DMS153 (cell line): ENCODE data around the gene URI1.
"Not testable (repeated sequence)": the region's sequence is repeated elsewhere in the genome, so short reads cannot be mapped to it uniquely, and the experiment has no call there.

Experiments
- DNase-seq: peaks from one replicate; lab custom pipeline; 2025; lab: John Stamatoyannopoulos, UW

The URI1 gene

GRCh38 chr19:29942404-29943261 is 594 bp downstream of the URI1 start:
- DNase-seq: no peak

GRCh38 chr19:29943615-29944014 is 1.6 kb downstream of the URI1 start:
- no peak for DNase-seq

GRCh38 chr19:29944390-29945012 is 2.5 kb downstream of the URI1 start:
- no peak for DNase-seq

GRCh38 chr19:29945017-29945416 is 3.0 kb downstream of the URI1 start:
- no peak for DNase-seq

GRCh38 chr19:29945433-29945832 is 3.4 kb downstream of the URI1 start:
- DNase-seq: no peak

GRCh38 chr19:29946645-29947044 is 4.6 kb downstream of the URI1 start:
- no peak for DNase-seq

- no peak for DNase-seq
These were observed 5.8 kb downstream of the URI1 start for GRCh38 chr19:29947871-29948270.

GRCh38 chr19:29948759-29949470 is 6.9 kb downstream of the URI1 start:
- DNase-seq: not testable (repeated sequence)

GRCh38 chr19:29952177-29952576 is 10.1 kb downstream of the URI1 start:
- DNase-seq: no peak

- no peak for DNase-seq
These were observed 10.6 kb downstream of the URI1 start for GRCh38 chr19:29952646-29953045.

GRCh38 chr19:29953352-29954247 is 11.6 kb downstream of the URI1 start:
- no peak for DNase-seq

GRCh38 chr19:29956855-29957254 is 14.8 kb downstream of the URI1 start:
- DNase-seq: no peak

GRCh38 chr19:29961311-29961710 is 19.3 kb downstream of the URI1 start:
- no peak for DNase-seq

GRCh38 chr19:29962793-29963192 is 20.8 kb downstream of the URI1 start:
- no peak for DNase-seq

- no peak for DNase-seq
These were observed 21.5 kb downstream of the URI1 start for GRCh38 chr19:29963576-29963975.

- DNase-seq: no peak
These were observed 22.1 kb downstream of the URI1 start for GRCh38 chr19:29964171-29964570.

- DNase-seq: no peak
These were observed 23.5 kb downstream of the URI1 start for GRCh38 chr19:29965492-29965891.

- DNase-seq: not testable (repeated sequence)
These were observed 24.1 kb downstream of the URI1 start for GRCh38 chr19:29966142-29966541.

GRCh38 chr19:29966588-29967249 is 24.7 kb downstream of the URI1 start:
- DNase-seq: no peak

GRCh38 chr19:29967623-29968022 is 25.6 kb downstream of the URI1 start:
- no peak for DNase-seq

- DNase-seq: no peak
These were observed 27.9 kb downstream of the URI1 start for GRCh38 chr19:29969891-29970290.
